Left lung (tissue), 10 donors: ENCODE measurements around the gene RTP1. TPM values are rescaled to one million over a fixed set of nuclear protein-coding genes. Genes with fewer than 3 reads are reported as not detected.
"Not testable (repeated sequence)": the region's sequence is repeated elsewhere in the genome, so short reads cannot be mapped to it uniquely, and the experiment has no call there.

ENCODE experiments used
- ATAC-seq: fragments of 200-7000 bp; cut with Tn5 transposase; one replicate; pipeline ENCODE4 v1.9.1; 2020; ENCODE audit warnings: moderate library complexity
- DNase-seq, 4 donors: peaks; one replicate each; pipeline ENCODE4 v3.0.0-alpha.2; 2013 to 2020
- H3K27ac ChIP-seq, 2 donors: fragments of 200-600 bp; sonication (generic) in 1 of 2; one replicate each; pipeline versions ENCODE4 v1.5.0 to v1.8.0; 2020 to 2021
- H3K27me3 ChIP-seq, 2 donors: fragments of 200-600 bp; sonication (generic) in 1 of 2; one replicate each; pipeline versions ENCODE4 v1.5.0 to v1.8.0; 2020 to 2021
- H3K36me3 ChIP-seq, 2 donors: fragments of 200-600 bp; sonication (generic) in 1 of 2; one replicate each; pipeline versions ENCODE4 v1.5.0 to v1.8.0; 2020 to 2021
- H3K4me1 ChIP-seq, 2 donors: fragments of 200-600 bp; one replicate each; pipeline ENCODE4 v1.8.0; 2021
- H3K4me3 ChIP-seq, 2 donors: fragments of 200-600 bp; sonication (generic) in 1 of 2; one replicate each; pipeline versions ENCODE4 v1.5.0 to v1.8.0; 2020 to 2021; ENCODE audit warnings: mild to moderate bottlenecking in 1 of 2
- H3K9me3 ChIP-seq, 2 donors: fragments of 200-600 bp; sonication (generic) in 1 of 2; one replicate each; pipeline versions ENCODE4 v1.5.0 to v1.8.0; 2020 to 2021
- CTCF ChIP-seq, 2 donors: fragments of 200-600 bp; sonication (generic) in 1 of 2; IDR thresholded peaks; one replicate each; pipeline versions ENCODE4 v1.5.0 to v1.8.0; 2021; ENCODE audit warnings: antibody characterized with exemption in 2 of 2
- intact Hi-C, 2 donors: fragments of 100-400 bp; cut with DNase I; formaldehyde crosslinking; loops; one replicate each; pipeline versions ENCODE4 v1.11.2 to v1.14.2; 2022
- polyA plus RNA-seq, 6 donors: library from polyadenylated mRNA; unstranded; fragments of 120-200 nt; gene quantifications; one replicate each; pipeline ENCODE4 v1.2.1, GENCODE V29; 2013; ENCODE audit not compliant: insufficient read length in 6 of 6
- total RNA-seq, 2 donors: library from RNA; stranded (reverse); fragmentation: NEBNext Ultra II Directional; extraction: Animal tissue kit (Norgen Biotek cat#: 25700); gene quantifications; one replicate each; pipeline ENCODE4 v1.2.1, GENCODE V29; 2021
- donor health status: DM: no; HTN: yes; CAD: no.
- donor health status: DM: no; HTN: no; CAD: no.

Gene RTP1
- total and polyA plus RNA-seq, 8 donors = not detected

- ATAC-seq = no peak
Measured at GRCh38 chr3:187236962-187237361, 39.7 kb downstream of the RTP1 start.

GRCh38 chr3:187237741-187238140 lies 40.5 kb downstream of the RTP1 start:
- ATAC-seq (no peak), DNase-seq (no peak)
- no peak for TF ChIP-seq CTCF (IDR thresholded peaks at IDR 0.05)

More at GRCh38 chr3:187236962-187237361, 39.7 kb downstream of the RTP1 start:
- no peaks in the 10 kb centered on the region for H3K4me1 ChIP-seq
- H3K9me3 ChIP-seq = no peaks in the 10 kb centered on the region
- no peak for TF ChIP-seq CTCF (IDR thresholded peaks at IDR 0.05)
- intact Hi-C loops = no loop called here
- H3K27ac ChIP-seq = no peak overlapping the region
- DNase-seq = no peak
- no peaks in the 10 kb centered on the region for H3K36me3 ChIP-seq
- H3K27me3 ChIP-seq = no peaks in the 10 kb centered on the region
- no peak overlapping the region for H3K4me3 ChIP-seq

GRCh38 chr3:187238239-187238638 lies 41.0 kb downstream of the RTP1 start:
- Histone ChIP-seq H3K27ac (no peak overlapping the region), H3K4me1 (no peaks in the 10 kb centered on the region), H3K4me3 (no peak overlapping the region), H3K36me3 (no peaks in the 10 kb centered on the region), H3K9me3 (no peaks in the 10 kb centered on the region), H3K27me3 (no peaks in the 10 kb centered on the region)
- no peak for ATAC-seq
- no peak for TF ChIP-seq CTCF (IDR thresholded peaks at IDR 0.05)
- DNase-seq = no peak
- intact Hi-C loops = no loop called here

More at GRCh38 chr3:187237741-187238140, 40.5 kb downstream of the RTP1 start:
- Histone ChIP-seq H3K9me3 (no peaks in the 10 kb centered on the region), H3K36me3 (no peaks in the 10 kb centered on the region), H3K27me3 (no peaks in the 10 kb centered on the region), H3K4me3 (no peak overlapping the region), H3K4me1 (no peaks in the 10 kb centered on the region), H3K27ac (no peak overlapping the region)
- intact Hi-C loops = no loop called here

- not testable (repeated sequence) for ATAC-seq, H3K9me3 ChIP-seq, H3K4me1 ChIP-seq
Measured at GRCh38 chr3:187238835-187239234, 41.5 kb downstream of the RTP1 start.

GRCh38 chr3:187242435-187242834 lies 45.1 kb downstream of the RTP1 start:
- ATAC-seq = no peak
- no peaks in the 10 kb centered on the region for H3K9me3 ChIP-seq

More at GRCh38 chr3:187238835-187239234, 41.5 kb downstream of the RTP1 start:
- H3K27me3 ChIP-seq, H3K27ac ChIP-seq, H3K4me3 ChIP-seq, intact Hi-C loops, DNase-seq, H3K36me3 ChIP-seq: not testable (repeated sequence)

More at GRCh38 chr3:187242435-187242834, 45.1 kb downstream of the RTP1 start:
- no peaks in the 10 kb centered on the region for H3K36me3 ChIP-seq
- no peak for DNase-seq
- intact Hi-C loops = no loop called here
- no peak overlapping the region for H3K4me3 ChIP-seq
- TF ChIP-seq CTCF (IDR thresholded peaks at IDR 0.05) = no peak
- no peak overlapping the region for H3K27ac ChIP-seq
- no peaks in the 10 kb centered on the region for H3K4me1 ChIP-seq
- H3K27me3 ChIP-seq = no peaks in the 10 kb centered on the region
